Natural killer cell treated with Interleukin-12 subunit alpha and Interleukin-12 subunit beta and Interleukin-15 and Interleukin-18, amount 100 ng/mL, for 72 hours (primary cell): Measurements from ENCODE around the gene SRP9. TPM values are rescaled to one million over a fixed set of nuclear protein-coding genes. Genes with fewer than 3 reads are reported as not detected.

Source experiments
- ATAC-seq, 2 donors: fragments of 150-1000 bp; cut with Tn5 transposase in 1 of 2; sonication (Bioruptor Pico), chemical (Tn5 transposase) in 1 of 2; 2 replicates each; pipeline ENCODE4 v1.10.0; 2021
- DNase-seq: peaks from one replicate; pipeline ENCODE4 v3.0.0; 2022; ENCODE audit warnings: low spot score
- H3K27ac Mint-ChIP-seq, 2 donors: 1 replicate in 1 of 2; 2 replicates in 1 of 2; pipeline ENCODE4 v1.8.0; 2022; ENCODE audit warnings: mixed read lengths in 2 of 2, mild to moderate bottlenecking in 1 of 2, moderate library complexity in 1 of 2
- H3K27me3 Mint-ChIP-seq, 2 donors: 1 replicate in 1 of 2; 2 replicates in 1 of 2; pipeline ENCODE4 v1.8.0; 2022; ENCODE audit warnings: mixed read lengths in 2 of 2
- H3K36me3 Mint-ChIP-seq: one replicate; pipeline ENCODE4 v1.8.0; 2022; ENCODE audit warnings: mixed read lengths
- H3K4me1 Mint-ChIP-seq, 2 donors: 1 replicate in 1 of 2; 2 replicates in 1 of 2; pipeline ENCODE4 v1.8.0; 2022; ENCODE audit warnings: low read depth in 2 of 2, mixed read lengths in 2 of 2, mild to moderate bottlenecking in 1 of 2
- H3K4me3 Mint-ChIP-seq: one replicate; pipeline ENCODE4 v1.8.0; 2022; ENCODE audit warnings: mixed read lengths
- H3K9me3 Mint-ChIP-seq: 2 replicates; pipeline ENCODE4 v1.8.0; 2022; ENCODE audit warnings: mixed read lengths
- total RNA-seq, 2 donors: library from RNA; stranded (reverse); gene quantifications; one replicate each; pipeline ENCODE4 v1.2.3, GENCODE V29; 2022

SRP9 gene
- total RNA-seq, 2 donors from 2014 or later = 183 to 194 TPM

DNA sequence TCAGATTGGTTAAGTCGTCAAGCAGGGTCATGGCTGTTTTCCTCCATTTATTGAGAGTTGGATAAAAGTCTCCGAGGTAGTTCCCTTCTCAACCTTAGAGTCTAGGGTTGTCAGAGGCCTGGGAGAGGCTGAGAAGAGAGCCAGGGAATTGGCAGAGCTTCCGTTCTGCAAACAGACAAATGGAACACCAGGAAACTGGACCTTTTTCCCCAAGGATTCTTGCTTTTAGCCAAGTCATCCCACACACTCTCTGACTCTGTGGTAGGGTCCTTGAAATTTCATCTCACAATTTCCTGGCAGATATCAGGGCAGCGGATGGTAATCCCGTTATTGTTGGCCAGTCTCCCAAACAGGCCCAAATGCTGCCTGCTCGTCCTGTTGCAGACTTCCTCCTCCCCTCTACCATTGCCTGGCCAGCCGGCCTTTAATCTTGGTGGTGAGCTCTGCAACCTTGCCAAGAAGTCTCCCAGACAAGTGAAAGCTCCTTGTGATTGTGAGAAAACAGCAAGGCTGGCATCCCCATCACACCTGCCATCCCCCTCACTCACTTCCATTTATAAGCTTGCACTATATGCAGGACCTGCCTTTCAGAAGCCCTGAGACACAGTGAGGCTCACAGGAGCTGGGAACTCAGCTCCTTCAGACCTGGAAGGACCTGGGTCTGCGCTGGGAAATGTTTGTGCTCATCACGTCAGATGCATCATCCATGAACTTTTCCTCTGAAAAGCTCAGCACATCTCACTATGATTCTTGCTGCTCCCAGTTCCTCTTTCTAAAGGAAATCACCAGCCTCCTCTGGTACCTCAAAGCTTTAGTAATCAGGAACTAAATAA is 13.7 kb upstream of the SRP9 start:
- no peaks in the 10 kb centered on the region for H3K4me1 Mint-ChIP-seq
- H3K27me3 Mint-ChIP-seq = peaks cover 0 to under 1% of the 10 kb centered on the region in 2 donors
- DNase-seq (no peak), ATAC-seq (no peak)
- H3K36me3 Mint-ChIP-seq = no peaks in the 10 kb centered on the region
- no peak overlapping the region for H3K4me3 Mint-ChIP-seq
- no peak overlapping the region for H3K27ac Mint-ChIP-seq
- no peaks in the 10 kb centered on the region for H3K9me3 Mint-ChIP-seq

DNA sequence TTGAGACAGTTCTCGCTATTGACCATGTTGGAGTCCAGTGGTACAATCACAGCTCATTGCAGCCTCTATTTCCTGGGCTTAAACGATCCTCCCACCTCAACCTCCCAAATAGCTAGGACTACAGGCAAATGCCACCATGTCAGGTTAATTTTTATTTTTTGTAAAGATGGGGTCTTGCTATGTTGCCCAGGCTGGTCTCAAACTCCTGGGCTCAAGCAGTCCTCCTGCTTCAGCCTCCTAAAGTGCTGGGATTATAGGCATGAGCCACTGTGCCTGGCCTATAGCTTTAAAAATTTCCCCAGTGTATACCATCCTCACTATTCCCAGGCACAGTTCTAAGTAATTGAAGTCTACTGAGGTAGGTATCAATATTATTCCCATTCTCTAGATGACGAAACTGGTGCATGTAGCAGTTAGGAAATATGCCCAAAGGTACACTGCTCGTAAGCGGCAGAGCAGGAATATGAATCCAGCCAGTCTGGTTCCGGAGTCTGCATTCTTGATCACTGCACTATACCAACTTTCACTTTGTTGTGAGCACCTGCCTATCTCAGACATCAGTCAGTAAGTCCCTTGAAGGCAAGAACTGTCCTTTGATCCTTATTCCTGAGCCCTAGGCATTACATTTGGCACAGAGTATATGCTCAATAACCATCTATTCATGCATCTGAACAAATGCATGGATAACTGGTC is 11.5 kb upstream of the SRP9 start:
- Mint-ChIP-seq H3K27ac (no peak overlapping the region), H3K4me3 (no peak overlapping the region), H3K27me3 (no peaks in the 10 kb centered on the region), H3K36me3 (no peaks in the 10 kb centered on the region), H3K9me3 (no peaks in the 10 kb centered on the region), H3K4me1 (no peaks in the 10 kb centered on the region)
- ATAC-seq (no peak), DNase-seq (no peak)

DNA sequence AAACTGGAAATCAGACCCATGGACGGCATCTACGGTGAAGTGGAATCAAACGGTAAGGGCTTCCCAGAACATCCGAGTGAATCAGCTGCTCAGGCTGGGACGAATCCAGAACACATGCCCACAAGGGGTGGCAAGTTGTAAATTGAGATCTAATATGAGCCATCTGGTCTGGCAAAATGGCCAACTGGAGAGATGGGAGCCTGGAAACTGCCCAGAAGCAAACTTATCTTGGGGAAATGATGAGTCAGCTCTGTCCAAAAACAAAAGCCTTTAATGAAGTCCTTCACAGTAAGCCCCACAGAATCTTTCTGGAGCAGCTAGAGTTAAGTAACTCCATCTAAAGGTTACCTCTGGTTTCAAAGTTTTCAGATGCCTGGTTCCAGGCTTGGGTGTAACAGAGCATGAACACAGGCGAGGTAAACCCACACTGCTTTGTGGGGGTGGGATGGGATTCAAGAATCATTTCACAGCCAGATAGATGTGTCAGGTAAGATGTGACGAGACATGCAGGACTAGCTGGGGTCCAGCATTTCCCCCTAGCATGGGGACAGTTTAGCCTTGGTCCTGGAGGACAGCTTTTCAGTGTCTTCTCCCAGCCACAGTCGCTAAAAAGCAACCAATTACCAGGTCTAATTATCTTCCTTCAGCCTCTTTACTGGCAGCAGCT is 10.5 kb upstream of the SRP9 start:
- Mint-ChIP-seq H3K27ac (no peak overlapping the region), H3K4me3 (no peak overlapping the region), H3K27me3 (no peaks in the 10 kb centered on the region), H3K9me3 (no peaks in the 10 kb centered on the region), H3K4me1 (no peaks in the 10 kb centered on the region), H3K36me3 (no peaks in the 10 kb centered on the region)
- ATAC-seq = no peak
- no peak for DNase-seq

DNA sequence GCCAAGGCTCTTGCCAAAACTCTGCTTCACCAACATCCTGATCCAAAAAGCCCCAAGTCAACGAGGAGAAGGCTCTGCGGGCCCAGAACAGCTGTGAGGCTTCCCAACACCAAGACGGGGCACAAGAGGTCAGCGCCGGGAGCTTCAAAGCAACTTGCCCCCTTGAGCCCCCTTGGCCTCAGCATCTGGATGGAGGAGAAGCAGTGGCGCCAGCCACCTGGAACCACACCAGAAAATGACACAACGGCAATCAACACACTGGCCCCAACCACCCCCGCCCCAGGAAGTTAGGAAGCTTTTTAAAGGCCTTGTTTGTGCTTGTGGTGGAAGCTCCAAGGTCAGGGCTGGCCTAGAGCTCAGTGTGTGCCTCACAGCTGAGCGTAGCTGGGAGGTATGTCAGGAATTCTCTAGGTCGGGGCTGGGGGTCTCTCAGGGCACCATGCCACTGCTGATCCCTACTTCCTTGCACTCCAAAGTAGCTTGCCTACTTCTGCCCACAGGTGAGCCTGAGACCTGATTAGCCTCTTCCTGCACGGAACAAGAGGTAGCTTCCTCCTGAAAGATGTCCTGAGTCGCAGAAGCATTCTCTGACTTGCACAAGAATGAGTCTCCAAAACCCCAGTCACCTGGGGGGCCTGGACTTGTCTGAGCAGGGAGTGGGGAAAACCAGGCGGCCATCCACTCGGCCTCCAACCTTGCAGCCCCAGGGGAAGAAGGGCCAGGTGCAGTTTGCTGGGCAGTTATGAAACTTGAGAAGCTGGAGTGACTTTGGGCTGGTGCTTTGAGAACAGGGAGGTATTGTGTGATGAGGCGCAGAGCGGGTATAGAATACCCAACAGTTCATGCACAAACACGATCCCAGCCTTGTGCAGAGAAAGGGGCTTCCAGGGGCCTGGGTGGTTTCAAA is 9.7 kb upstream of the SRP9 start:
- Mint-ChIP-seq H3K4me1 (no peaks in the 10 kb centered on the region), H3K27me3 (no peaks in the 10 kb centered on the region), H3K27ac (no peak overlapping the region), H3K9me3 (no peaks in the 10 kb centered on the region), H3K4me3 (no peak overlapping the region), H3K36me3 (no peaks in the 10 kb centered on the region)
- ATAC-seq (no peak), DNase-seq (no peak)

- Mint-ChIP-seq H3K36me3 (no peaks in the 10 kb centered on the region), H3K9me3 (no peaks in the 10 kb centered on the region), H3K4me1 (no peaks in the 10 kb centered on the region), H3K27me3 (no peaks in the 10 kb centered on the region), H3K27ac (no peak overlapping the region), H3K4me3 (no peak overlapping the region)
- ATAC-seq (no peak), DNase-seq (no peak)
Measured at GRCh38 chr1:225768662-225769426, 8.8 kb upstream of the SRP9 start.

DNA sequence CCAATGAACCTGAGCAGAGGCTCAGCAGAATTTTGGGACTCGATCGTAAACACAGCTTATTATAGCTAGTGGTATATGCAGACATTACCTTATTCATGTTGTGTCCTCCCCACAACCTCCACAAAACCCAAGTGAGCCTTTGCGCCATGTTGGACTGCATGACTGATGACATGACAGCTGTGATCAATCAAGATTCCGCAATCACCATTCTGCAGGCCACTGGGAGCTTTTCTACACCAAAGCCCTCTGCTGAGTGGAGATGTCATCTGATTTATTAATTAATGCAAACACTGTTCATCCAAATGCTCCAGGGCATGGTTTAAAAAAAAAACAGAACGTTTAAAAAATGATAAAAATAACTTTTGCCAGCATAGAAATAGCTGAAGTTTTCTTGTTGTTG is 7.9 kb upstream of the SRP9 start:
- no peaks in the 10 kb centered on the region for H3K27me3 Mint-ChIP-seq
- H3K27ac Mint-ChIP-seq = no peak overlapping the region
- no peaks in the 10 kb centered on the region for H3K4me1 Mint-ChIP-seq

DNA sequence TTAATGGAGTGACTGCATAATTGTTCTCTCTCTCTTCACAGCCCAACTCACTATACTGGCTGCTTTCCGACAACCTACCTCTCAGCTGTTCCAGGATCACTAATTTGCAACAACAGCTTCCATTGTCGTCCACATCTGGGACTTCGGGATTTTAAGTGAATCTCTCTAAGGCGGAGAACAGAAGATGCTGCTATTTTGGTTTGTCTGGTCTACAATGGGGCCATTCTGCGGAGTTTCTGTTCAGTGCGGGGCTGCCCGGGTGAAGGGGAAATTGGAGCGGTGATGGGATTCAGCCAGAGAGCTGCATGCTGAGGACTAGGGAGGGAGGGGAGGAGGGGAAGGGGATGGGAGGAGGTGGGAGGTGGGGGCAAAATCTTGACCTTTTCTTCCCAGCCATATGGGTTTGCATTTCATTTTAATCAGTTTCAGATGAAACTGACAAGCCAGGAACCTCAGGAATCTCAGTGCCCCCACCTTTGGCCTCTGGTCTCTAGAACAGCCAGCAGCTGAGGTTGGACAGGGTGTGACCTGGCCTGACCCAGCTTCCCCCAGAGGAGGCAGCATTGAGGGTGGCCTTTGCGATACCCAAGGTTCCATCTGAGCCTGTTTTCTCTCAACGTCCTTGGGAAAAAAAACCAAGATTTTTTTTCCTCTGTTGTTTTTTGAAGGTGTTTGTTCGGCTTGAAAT is 6.9 kb upstream of the SRP9 start:
- Mint-ChIP-seq H3K36me3 (no peaks in the 10 kb centered on the region), H3K9me3 (no peaks in the 10 kb centered on the region), H3K27ac (no peak overlapping the region), H3K4me1 (no peaks in the 10 kb centered on the region), H3K27me3 (no peaks in the 10 kb centered on the region), H3K4me3 (no peak overlapping the region)
- no peak for ATAC-seq
- DNase-seq = no peak

More for the DNA sequence above, 7.9 kb upstream of the SRP9 start:
- Mint-ChIP-seq H3K36me3 (no peaks in the 10 kb centered on the region), H3K9me3 (no peaks in the 10 kb centered on the region), H3K4me3 (no peak overlapping the region)
- ATAC-seq (no peak), DNase-seq (no peak)

GRCh38 chr1:225771661-225772322 is 5.8 kb upstream of the SRP9 start:
- Mint-ChIP-seq H3K4me1 (no peaks in the 10 kb centered on the region), H3K9me3 (no peaks in the 10 kb centered on the region), H3K27me3 (no peaks in the 10 kb centered on the region), H3K4me3 (no peak overlapping the region), H3K27ac (no peak overlapping the region), H3K36me3 (no peaks in the 10 kb centered on the region)
- DNase-seq = no peak
- no peak for ATAC-seq

DNA sequence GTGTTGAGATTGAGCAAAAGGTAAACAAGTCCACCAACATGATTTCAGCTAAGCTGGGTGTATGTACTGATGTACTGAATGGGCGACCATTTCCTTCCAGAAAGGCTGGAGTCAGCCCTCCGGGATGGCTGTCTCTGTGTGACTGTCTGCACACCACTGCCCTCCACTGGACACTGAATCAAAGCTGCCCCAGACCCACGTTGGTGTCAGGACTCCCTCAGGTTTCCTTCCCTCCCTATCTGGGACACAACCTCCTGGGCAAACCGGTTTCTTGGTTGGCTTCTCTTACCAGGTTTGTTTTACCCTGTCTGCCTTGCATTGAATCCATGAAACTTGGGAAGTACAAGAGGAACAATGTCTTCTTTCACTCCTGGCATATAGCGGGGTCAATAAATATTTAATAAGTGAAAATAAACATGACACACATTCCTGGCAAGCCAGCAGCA is 5.3 kb upstream of the SRP9 start:
- no peaks in the 10 kb centered on the region for H3K4me1 Mint-ChIP-seq
- DNase-seq (no peak), ATAC-seq (peak; percentile 63 to 66)
- H3K27me3 Mint-ChIP-seq = no peaks in the 10 kb centered on the region
- no peaks in the 10 kb centered on the region for H3K36me3 Mint-ChIP-seq
- no peaks in the 10 kb centered on the region for H3K9me3 Mint-ChIP-seq
- no peak overlapping the region for H3K27ac Mint-ChIP-seq
- H3K4me3 Mint-ChIP-seq = no peak overlapping the region

- Mint-ChIP-seq H3K27me3 (no peaks in the 10 kb centered on the region), H3K36me3 (no peaks in the 10 kb centered on the region), H3K4me3 (no peak overlapping the region), H3K9me3 (no peaks in the 10 kb centered on the region), H3K4me1 (no peaks in the 10 kb centered on the region), H3K27ac (no peak overlapping the region)
- DNase-seq = no peak
- ATAC-seq = no peak
Measured at GRCh38 chr1:225772848-225773247, 4.8 kb upstream of the SRP9 start.

DNA sequence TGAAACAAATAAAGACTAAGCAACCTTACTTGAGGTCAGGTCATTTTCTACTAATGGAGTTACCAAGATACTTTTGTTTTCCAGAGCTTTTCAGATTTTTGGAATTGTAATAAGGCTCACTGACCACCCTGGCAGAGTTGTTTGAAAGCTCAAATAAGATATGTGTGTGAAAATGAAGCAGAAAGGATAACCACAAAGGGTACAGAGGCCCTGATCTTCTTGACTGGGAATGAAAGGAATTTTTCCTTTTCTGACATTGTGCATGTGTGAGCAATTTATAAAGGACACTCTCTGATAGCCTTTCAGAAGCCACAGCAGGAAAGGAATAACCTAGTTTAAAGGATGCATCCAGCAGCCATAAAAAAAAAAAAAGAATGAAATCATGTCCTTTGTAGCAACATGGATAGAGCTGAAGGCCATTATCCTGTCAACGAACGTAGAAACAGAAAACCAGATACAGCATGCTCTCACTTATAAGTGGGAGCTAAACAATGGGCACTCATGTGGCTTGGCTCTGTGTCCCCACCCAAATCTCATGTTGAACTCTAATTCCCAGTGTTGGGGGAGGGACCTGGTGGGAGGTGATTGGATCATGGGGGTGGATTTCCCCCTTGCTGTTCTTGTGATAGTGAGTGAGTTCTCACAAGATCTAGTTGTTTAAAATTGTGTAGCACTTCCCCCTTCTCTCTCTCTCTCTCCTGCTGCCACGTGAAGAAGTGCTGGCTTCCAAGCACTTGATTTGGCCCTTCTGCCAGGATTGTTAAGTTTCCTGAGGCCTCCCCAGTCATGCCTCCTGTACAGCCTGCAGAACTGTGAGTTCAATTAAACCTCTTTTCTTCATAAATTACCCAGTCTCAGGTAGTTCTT is 3.1 kb upstream of the SRP9 start:
- Mint-ChIP-seq H3K36me3 (no peaks in the 10 kb centered on the region), H3K27me3 (no peaks in the 10 kb centered on the region), H3K4me1 (peaks cover 0 to 3% of the 10 kb centered on the region in 2 donors), H3K4me3 (no peak overlapping the region), H3K9me3 (no peaks in the 10 kb centered on the region), H3K27ac (no peak overlapping the region)
- ATAC-seq = no peak
- no peak for DNase-seq
